Mesenchymal stem cell (in vitro differentiated cells and primary cell): ENCODE results near the gene UBE2I.

Experiments
- DNase-seq: peaks from one replicate; pipeline ENCODE4 v3.0.0-alpha.2; 2013
- H2AFZ ChIP-seq: one replicate; pipeline ENCODE4 v1.6.1; 2013; ENCODE audit warnings: low read depth, mild to moderate bottlenecking, control low read depth, inconsistent platforms, low read length, moderate library complexity
- H2AK5ac ChIP-seq: 2 replicates; pipeline ENCODE4 v1.6.1; 2013; ENCODE audit warnings: low read length, moderate library complexity, mild to moderate bottlenecking, inconsistent platforms; ENCODE audit not compliant: severe bottlenecking
- H2BK120ac ChIP-seq: one replicate; pipeline ENCODE4 v1.6.1; 2013; ENCODE audit warnings: low read depth, mild to moderate bottlenecking, inconsistent platforms, low read length, moderate library complexity
- H2BK12ac ChIP-seq, 2 experiments: one replicate each; pipeline ENCODE4 v1.6.1; 2013; ENCODE audit warnings: inconsistent platforms in 2 of 2, low read length in 2 of 2, mild to moderate bottlenecking in 2 of 2, moderate library complexity in 2 of 2, control low read depth in 1 of 2
- H2BK15ac ChIP-seq: one replicate; pipeline ENCODE4 v1.6.1; 2013; ENCODE audit warnings: mild to moderate bottlenecking, low read depth, inconsistent platforms; ENCODE audit not compliant: poor library complexity, severe bottlenecking
- H2BK5ac ChIP-seq: 2 replicates; pipeline ENCODE4 v1.6.1; 2013; ENCODE audit warnings: low read depth, mild to moderate bottlenecking, low read length, control low read depth, inconsistent platforms; ENCODE audit not compliant: poor library complexity, severe bottlenecking
- H3K14ac ChIP-seq, 2 experiments: one replicate each; pipeline ENCODE4 v1.6.1; 2013; ENCODE audit warnings: inconsistent platforms in 2 of 2, low read length in 2 of 2, control low read depth in 1 of 2, mild to moderate bottlenecking in 1 of 2, moderate library complexity in 1 of 2
- H3K18ac ChIP-seq, 2 experiments: one replicate each; pipeline ENCODE4 v1.6.1; 2013; ENCODE audit warnings: inconsistent platforms in 2 of 2, low read length in 2 of 2, control low read depth in 1 of 2, low read depth in 1 of 2, mild to moderate bottlenecking in 1 of 2
- H3K23ac ChIP-seq, 2 experiments: one replicate each; pipeline ENCODE4 v1.6.1; 2013; ENCODE audit warnings: inconsistent platforms in 2 of 2, low read length in 2 of 2, mild to moderate bottlenecking in 2 of 2, moderate library complexity in 2 of 2, control low read depth in 1 of 2
- H3K27ac ChIP-seq: 2 replicates; pipeline ENCODE4 v1.5.1; 2013; ENCODE audit warnings: mild to moderate bottlenecking, moderate library complexity, low read length, control low read depth, inconsistent platforms; ENCODE audit not compliant: poor library complexity, severe bottlenecking
- H3K27me3 ChIP-seq, 2 experiments: 2 replicates each; pipeline versions ENCODE4 v1.6.1 to v1.7.0; 2013; ENCODE audit warnings: low read length in 2 of 2, mild to moderate bottlenecking in 2 of 2, moderate library complexity in 2 of 2, control low read depth in 1 of 2, inconsistent platforms in 1 of 2; ENCODE audit not compliant: control insufficient read depth in 1 of 2, insufficient read depth in 1 of 2
- H3K36me3 ChIP-seq, 2 experiments: 2 replicates each; pipeline versions ENCODE4 v1.6.1 to v1.7.0; 2013; ENCODE audit warnings: low read length in 2 of 2, control low read depth in 1 of 2, inconsistent platforms in 1 of 2, low read depth in 1 of 2, mild to moderate bottlenecking in 1 of 2; ENCODE audit not compliant: insufficient read depth in 2 of 2, control insufficient read depth in 1 of 2
- H3K4ac ChIP-seq, 2 experiments: one replicate each; pipeline ENCODE4 v1.6.1; 2013; ENCODE audit warnings: inconsistent platforms in 2 of 2, low read length in 2 of 2, mild to moderate bottlenecking in 2 of 2, moderate library complexity in 2 of 2, control low read depth in 1 of 2, low read depth in 1 of 2
- H3K4me1 ChIP-seq: 2 replicates; pipeline ENCODE4 v1.6.1; 2013; ENCODE audit warnings: low read depth, low read length, control low read depth; ENCODE audit not compliant: control insufficient read depth, insufficient read depth
- H3K4me2 ChIP-seq: 2 replicates; pipeline ENCODE4 v1.6.1; 2013; ENCODE audit warnings: low read length, mild to moderate bottlenecking, inconsistent platforms; ENCODE audit not compliant: poor library complexity, severe bottlenecking
- H3K4me3 ChIP-seq, 2 experiments: 2 replicates each; pipeline versions ENCODE4 v1.5.1 to v1.7.0; 2013; ENCODE audit warnings: low read length in 2 of 2, mild to moderate bottlenecking in 2 of 2, control low read depth in 1 of 2, low read depth in 1 of 2; ENCODE audit not compliant: insufficient read depth in 1 of 2
- H3K79me1 ChIP-seq: replicated peaks from 2 replicates; pipeline ENCODE4 v1.6.1; 2013; ENCODE audit warnings: mild to moderate bottlenecking, control low read depth, low read length, inconsistent platforms; ENCODE audit not compliant: poor library complexity, severe bottlenecking
- H3K9ac ChIP-seq: 2 replicates; pipeline ENCODE4 v1.7.0; 2013; ENCODE audit warnings: mild to moderate bottlenecking, low read length, moderate library complexity
- H3K9me3 ChIP-seq: 2 replicates; pipeline ENCODE4 v1.7.0; 2013; ENCODE audit warnings: mild to moderate bottlenecking, low read length; ENCODE audit not compliant: control insufficient read depth
- H4K8ac ChIP-seq: one replicate; pipeline ENCODE4 v1.6.1; 2013; ENCODE audit warnings: inconsistent platforms, mild to moderate bottlenecking, low read length, moderate library complexity
- H4K91ac ChIP-seq: one replicate; pipeline ENCODE4 v1.6.1; 2013; ENCODE audit warnings: mild to moderate bottlenecking, low read length, inconsistent platforms
- WGBS: methylation state at CpG from one replicate; pipeline ENCODE4 v1.1.7; 2013; ENCODE audit warnings: mixed read lengths; 5-methylcytosine and 5-hydroxymethylcytosine counted together

UBE2I gene

GRCh38 chr16:1356061-1356900 lies 46.8 kb downstream of the UBE2I start:
- Histone ChIP-seq H3K4me3 (no peak overlapping the region), H3K4me2 (no peak overlapping the region), H2BK120ac (no peak overlapping the region), H2AFZ (no peak overlapping the region), H2BK15ac (no peak overlapping the region), H2AK5ac (no peak overlapping the region), H3K9ac (no peak overlapping the region), H3K4me1 (peaks cover 26% of the 10 kb centered on the region), H3K23ac (no peak overlapping the region), H2BK5ac (no peak overlapping the region), H2BK12ac (peak overlapping the region in 1 of 2 experiments; percentile 48), H3K36me3 (peaks cover 15 to 51% of the 10 kb centered on the region in 2 experiments), H4K91ac (no peak overlapping the region), H4K8ac (no peak overlapping the region), H3K27ac (no peak overlapping the region), H3K79me1 (peaks cover 43% of the 10 kb centered on the region), H3K18ac (no peak overlapping the region), H3K4ac (no peak overlapping the region), H3K27me3 (no peaks in the 10 kb centered on the region), H3K14ac (no peak overlapping the region), H3K9me3 (no peaks in the 10 kb centered on the region)
- WGBS: 92% methylated on average over 33 of the region's 33 CpGs
- DNase-seq: no peak

GRCh38 chr16:1357906-1358566 lies 48.6 kb downstream of the UBE2I start:
- Histone ChIP-seq H3K14ac (no peak overlapping the region), H3K4me3 (no peak overlapping the region), H2AK5ac (no peak overlapping the region), H4K91ac (no peak overlapping the region), H3K27ac (no peak overlapping the region), H3K27me3 (no peaks in the 10 kb centered on the region), H2BK12ac (no peak overlapping the region), H3K79me1 (peaks cover 50% of the 10 kb centered on the region), H2AFZ (no peak overlapping the region), H3K9me3 (no peaks in the 10 kb centered on the region), H3K9ac (no peak overlapping the region), H2BK120ac (no peak overlapping the region), H2BK15ac (no peak overlapping the region), H2BK5ac (no peak overlapping the region), H4K8ac (no peak overlapping the region), H3K4me2 (no peak overlapping the region), H3K23ac (no peak overlapping the region), H3K36me3 (peaks cover 31 to 66% of the 10 kb centered on the region in 2 experiments), H3K18ac (no peak overlapping the region), H3K4ac (no peak overlapping the region), H3K4me1 (peaks cover 21% of the 10 kb centered on the region)
- 88% methylated on average over 19 of the region's 19 CpGs for WGBS
- no peak for DNase-seq

DNA sequence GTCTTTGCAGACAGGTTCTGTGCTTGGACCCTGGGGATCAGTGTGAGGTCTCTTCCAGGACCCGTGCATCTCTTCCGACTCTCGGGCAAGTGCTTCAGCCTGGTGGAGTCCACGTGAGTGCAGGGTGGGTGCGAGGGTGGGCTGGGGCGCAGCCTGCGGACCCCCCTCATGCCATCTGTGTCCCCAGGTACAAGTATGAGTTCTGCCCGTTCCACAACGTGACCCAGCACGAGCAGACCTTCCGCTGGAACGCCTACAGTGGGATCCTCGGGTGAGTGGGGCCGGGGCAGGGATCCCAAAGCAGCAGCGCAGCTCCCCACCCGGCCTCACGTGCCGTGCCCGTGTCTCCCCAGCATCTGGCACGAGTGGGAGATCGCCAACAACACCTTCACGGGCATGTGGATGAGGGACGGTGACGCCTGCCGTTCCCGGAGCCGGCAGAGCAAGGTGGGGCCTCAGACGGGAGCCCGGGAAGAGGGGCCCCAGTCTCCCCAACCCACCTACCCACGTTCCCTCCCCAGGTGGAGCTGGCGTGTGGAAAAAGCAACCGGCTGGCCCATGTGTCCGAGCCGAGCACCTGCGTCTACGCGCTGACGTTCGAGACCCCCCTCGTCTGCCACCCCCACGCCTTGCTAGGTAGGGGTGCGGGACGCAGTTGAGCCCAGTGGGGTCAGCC lies 52.4 kb downstream of the UBE2I start:
- no peak overlapping the region for H3K14ac ChIP-seq
- no peak overlapping the region for H3K18ac ChIP-seq
- no peak overlapping the region for H2BK12ac ChIP-seq
- H3K4ac ChIP-seq: no peak overlapping the region
- H3K4me1 ChIP-seq: peaks cover 9% of the 10 kb centered on the region
- 97% methylated on average over 43 of the region's 43 CpGs for WGBS
- H2AFZ ChIP-seq: no peak overlapping the region
- no peak overlapping the region for H2BK120ac ChIP-seq
- no peak overlapping the region for H2BK15ac ChIP-seq
- H3K4me3 ChIP-seq: no peak overlapping the region
- peaks cover 68 to 75% of the 10 kb centered on the region in 2 experiments for H3K36me3 ChIP-seq
- peak overlapping the region; percentile 70 for H4K91ac ChIP-seq
- peaks cover 49% of the 10 kb centered on the region for H3K79me1 ChIP-seq
- H3K9ac ChIP-seq: no peak overlapping the region
- H3K4me2 ChIP-seq: no peak overlapping the region
- no peaks in the 10 kb centered on the region for H3K9me3 ChIP-seq
- no peak overlapping the region for H3K27ac ChIP-seq
- no peak overlapping the region for H2BK5ac ChIP-seq
- DNase-seq: no peak
- H3K23ac ChIP-seq: no peak overlapping the region
- no peak overlapping the region for H4K8ac ChIP-seq
- H3K27me3 ChIP-seq: no peaks in the 10 kb centered on the region
- no peak overlapping the region for H2AK5ac ChIP-seq

DNA sequence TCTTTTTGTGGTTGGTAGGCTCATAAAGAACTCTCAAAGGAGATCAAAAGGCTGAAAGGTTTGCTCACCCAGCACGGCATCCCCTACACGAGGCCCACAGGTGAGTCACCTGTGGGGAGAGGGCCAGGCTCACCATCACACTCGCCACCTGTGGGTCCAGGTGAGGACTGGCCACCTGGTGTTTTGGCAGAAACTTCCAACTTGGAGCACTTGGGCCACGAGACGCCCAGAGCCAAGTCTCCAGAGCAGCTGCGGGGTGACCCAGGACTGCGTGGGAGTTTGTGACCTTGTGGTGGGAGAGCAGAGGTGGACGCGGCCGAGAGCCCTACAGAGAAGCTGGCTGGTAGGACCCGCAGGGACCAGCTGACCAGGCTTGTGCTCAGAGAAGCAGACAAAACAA lies 53.4 kb downstream of the UBE2I start:
- no peak overlapping the region for H4K8ac ChIP-seq
- H3K27ac ChIP-seq: no peak overlapping the region
- peaks cover 47% of the 10 kb centered on the region for H3K79me1 ChIP-seq
- 92% methylated on average over 9 of the region's 11 CpGs for WGBS
- H3K4me3 ChIP-seq: no peak overlapping the region
- no peak overlapping the region for H3K4me2 ChIP-seq
- H2BK5ac ChIP-seq: no peak overlapping the region
- peaks cover 71 to 78% of the 10 kb centered on the region in 2 experiments for H3K36me3 ChIP-seq
- no peak overlapping the region for H4K91ac ChIP-seq
- H3K18ac ChIP-seq: no peak overlapping the region
- no peak overlapping the region for H2AFZ ChIP-seq
- H3K9ac ChIP-seq: no peak overlapping the region
- no peak overlapping the region for H3K14ac ChIP-seq
- H3K4me1 ChIP-seq: peaks cover 3% of the 10 kb centered on the region
- H3K23ac ChIP-seq: no peak overlapping the region
- no peak overlapping the region for H2BK120ac ChIP-seq
- no peaks in the 10 kb centered on the region for H3K9me3 ChIP-seq
- H3K27me3 ChIP-seq: no peaks in the 10 kb centered on the region
- DNase-seq: no peak
- H2BK15ac ChIP-seq: no peak overlapping the region
- no peak overlapping the region for H2BK12ac ChIP-seq
- H2AK5ac ChIP-seq: no peak overlapping the region
- no peak overlapping the region for H3K4ac ChIP-seq
